SK-N-MC (cell line): Measurements from ENCODE around the gene AP1M1.

Experiments
- DNase-seq: peaks from one replicate; pipeline ENCODE4 v3.0.0-alpha.2; 2011; ENCODE audit warnings: low read depth, low spot score
- H3K27ac ChIP-seq: fragments of 200-600 bp; sonication (generic); 2 replicates; pipeline ENCODE4 v1.5.1; 2016; ENCODE audit warnings: mixed run types
- H3K36me3 ChIP-seq: fragments of 200-600 bp; sonication (generic); 2 replicates; pipeline ENCODE4 v1.6.1; 2017; ENCODE audit warnings: antibody characterized with exemption, low read length, mixed read lengths; ENCODE audit not compliant: insufficient read depth
- H3K4me3 ChIP-seq: fragments of 200-600 bp; sonication (generic); 2 replicates; pipeline ENCODE4 v1.5.1; 2016
- H3K9ac ChIP-seq: fragments of 200-600 bp; sonication (generic); 2 replicates; pipeline ENCODE4 v1.8.0; 2017; ENCODE audit warnings: mixed run types, mixed read lengths; ENCODE audit not compliant: insufficient read length
- H3K9me3 ChIP-seq: fragments of 200-600 bp; sonication (generic); 2 replicates; pipeline ENCODE4 v1.6.1; 2017; ENCODE audit warnings: low read depth, mild to moderate bottlenecking, antibody characterized with exemption, low read length, moderate library complexity, mixed read lengths
- EZH2 ChIP-seq: fragments of 200-600 bp; sonication (generic); IDR thresholded peaks from one replicate; pipeline ENCODE4 v1.6.1; 2017; ENCODE audit warnings: antibody characterized with exemption
- FOXP2 ChIP-seq: optimal IDR thresholded peaks from 2 replicates; pipeline ENCODE3; 2011; ENCODE audit warnings: mild to moderate bottlenecking, moderate library complexity; ENCODE audit not compliant: insufficient read depth; ENCODE audit errors: extremely low read length, control extremely low read depth
- POLR2AphosphoS5 ChIP-seq: IDR thresholded peaks from 2 replicates; pipeline ENCODE4 v1.6.1; 2012; ENCODE audit warnings: mild to moderate bottlenecking, low read depth, low read length, borderline replicate concordance

The AP1M1 gene

GRCh38 chr19:16254851-16255408 is 57.2 kb downstream of the AP1M1 start:
- H3K4me3 ChIP-seq: no peak overlapping the region
- no peaks in the 10 kb centered on the region for H3K9me3 ChIP-seq
- no peak for DNase-seq
- no peak for TF ChIP-seq FOXP2
- no peak for TF ChIP-seq POLR2AphosphoS5
- TF ChIP-seq EZH2: no peak
- H3K9ac ChIP-seq: no peak overlapping the region
- no peaks in the 10 kb centered on the region for H3K36me3 ChIP-seq
- H3K27ac ChIP-seq: no peak overlapping the region

- TF ChIP-seq FOXP2: no peak
- no peak for TF ChIP-seq EZH2
- no peak for TF ChIP-seq POLR2AphosphoS5
Measured at GRCh38 chr19:16257509-16258002, 59.8 kb downstream of the AP1M1 start.

GRCh38 chr19:16258440-16258903 is 60.8 kb downstream of the AP1M1 start:
- Histone ChIP-seq H3K9ac (no peak overlapping the region), H3K4me3 (no peak overlapping the region), H3K27ac (no peak overlapping the region), H3K9me3 (no peaks in the 10 kb centered on the region), H3K36me3 (no peaks in the 10 kb centered on the region)
- DNase-seq: no peak
- no peak for TF ChIP-seq POLR2AphosphoS5
- TF ChIP-seq FOXP2: no peak
- no peak for TF ChIP-seq EZH2

More at GRCh38 chr19:16257509-16258002, 59.8 kb downstream of the AP1M1 start:
- no peaks in the 10 kb centered on the region for H3K36me3 ChIP-seq
- H3K9ac ChIP-seq: no peak overlapping the region
- no peak overlapping the region for H3K4me3 ChIP-seq
- H3K27ac ChIP-seq: no peak overlapping the region
- no peak for DNase-seq
- H3K9me3 ChIP-seq: no peaks in the 10 kb centered on the region

GRCh38 chr19:16259385-16260159 is 61.9 kb downstream of the AP1M1 start:
- Histone ChIP-seq H3K9ac (no peak overlapping the region), H3K4me3 (no peak overlapping the region), H3K27ac (no peak overlapping the region), H3K36me3 (no peaks in the 10 kb centered on the region), H3K9me3 (no peaks in the 10 kb centered on the region)
- DNase-seq: no peak
- TF ChIP-seq EZH2 (no peak), POLR2AphosphoS5 (no peak), FOXP2 (no peak)

- Histone ChIP-seq H3K27ac (no peak overlapping the region), H3K4me3 (no peak overlapping the region), H3K9ac (no peak overlapping the region), H3K9me3 (no peaks in the 10 kb centered on the region), H3K36me3 (no peaks in the 10 kb centered on the region)
- TF ChIP-seq POLR2AphosphoS5 (no peak), FOXP2 (no peak), EZH2 (no peak)
- DNase-seq: no peak
Measured at GRCh38 chr19:16260160-16260811, 62.6 kb downstream of the AP1M1 start.

GRCh38 chr19:16260812-16261161 is 63.1 kb downstream of the AP1M1 start:
- no peaks in the 10 kb centered on the region for H3K9me3 ChIP-seq

GRCh38 chr19:16261584-16262368 is 64.1 kb downstream of the AP1M1 start:
- TF ChIP-seq POLR2AphosphoS5 (no peak), FOXP2 (no peak), EZH2 (no peak)
- no peak for DNase-seq
- H3K9ac ChIP-seq: no peak overlapping the region
- H3K4me3 ChIP-seq: no peak overlapping the region
- no peaks in the 10 kb centered on the region for H3K36me3 ChIP-seq
- no peaks in the 10 kb centered on the region for H3K9me3 ChIP-seq
- no peak overlapping the region for H3K27ac ChIP-seq

More at GRCh38 chr19:16260812-16261161, 63.1 kb downstream of the AP1M1 start:
- TF ChIP-seq POLR2AphosphoS5: no peak
- no peak for TF ChIP-seq EZH2
- no peak for TF ChIP-seq FOXP2
- H3K36me3 ChIP-seq: no peaks in the 10 kb centered on the region
- no peak overlapping the region for H3K27ac ChIP-seq
- no peak overlapping the region for H3K4me3 ChIP-seq
- no peak for DNase-seq
- H3K9ac ChIP-seq: no peak overlapping the region

- Histone ChIP-seq H3K36me3 (no peaks in the 10 kb centered on the region), H3K9ac (no peak overlapping the region), H3K27ac (no peak overlapping the region), H3K9me3 (no peaks in the 10 kb centered on the region), H3K4me3 (no peak overlapping the region)
- TF ChIP-seq POLR2AphosphoS5: no peak
- TF ChIP-seq EZH2: no peak
- no peak for TF ChIP-seq FOXP2
- no peak for DNase-seq
Measured at GRCh38 chr19:16262618-16263017, 64.9 kb downstream of the AP1M1 start.
